ENCODE data around the gene GUK1. TPM values are rescaled to one million over a fixed set of nuclear protein-coding genes. Genes with fewer than 3 reads are reported as not detected.
A peak's percentile ranks its signal among the peaks of the same experiment; 100 is the strongest.

The GUK1 gene
- total and polyA plus RNA-seq, 2 experiments from 2014 or later = 324 to 554 TPM

- DNase-seq = no peak
- 73 to 79% methylated on average over 14 to 18 of the region's 18 CpGs for WGBS, 2 experiments (ENCODE audit: low coverage in 1 of 2, low lambda C conversion rate in 2 of 2, missing lambda C conversion rate in 2 of 2)
- Histone ChIP-seq H3K9me3 (ENCODE audit: low read depth) (no peaks in the 10 kb centered on the region), H3K4me1 (ENCODE audit: insufficient read depth) (peaks cover 27% of the 10 kb centered on the region), H3K36me3 (ENCODE audit: low read depth) (no peaks in the 10 kb centered on the region), H2AFZ (no peak overlapping the region), H3K9ac (0 out of 2 replicates have a peak overlapping the region, but pooled peaks have one; percentile 38), H3K27me3 (replicated peaks; ENCODE audit: insufficient read depth) (no peaks in the 10 kb centered on the region), H3K4me3 (no peak overlapping the region), H3F3A (ENCODE audit: insufficient read depth) (no peaks in the 10 kb centered on the region; the same call in 1 of the 2 replicates), H3K27ac (no peak overlapping the region), H3K4me2 (ENCODE audit: unreplicated experiment) (no peak overlapping the region), H3K79me2 (ENCODE audit: insufficient read depth) (peaks cover 68% of the 10 kb centered on the region), H3K9me2 (ENCODE audit: insufficient read depth) (no peaks in the 10 kb centered on the region), H4K20me1 (ENCODE audit: insufficient read depth) (peaks cover 14% of the 10 kb centered on the region; the same call in 1 of the 2 replicates)
- in situ Hi-C loops (cut with MboI) = no loop called here
- TF ChIP-seq EZH2 (IDR thresholded peaks at IDR 0.05; ENCODE audit: insufficient read depth, poor library complexity, severe bottlenecking) = no peak
- TF ChIP-seq EZH2phosphoT487 (IDR thresholded peaks at IDR 0.05; ENCODE audit: insufficient read depth, low read depth) = no peak
Observed at GRCh38 chr1:228148196-228148861, 8.2 kb downstream of the GUK1 start.

DNA sequence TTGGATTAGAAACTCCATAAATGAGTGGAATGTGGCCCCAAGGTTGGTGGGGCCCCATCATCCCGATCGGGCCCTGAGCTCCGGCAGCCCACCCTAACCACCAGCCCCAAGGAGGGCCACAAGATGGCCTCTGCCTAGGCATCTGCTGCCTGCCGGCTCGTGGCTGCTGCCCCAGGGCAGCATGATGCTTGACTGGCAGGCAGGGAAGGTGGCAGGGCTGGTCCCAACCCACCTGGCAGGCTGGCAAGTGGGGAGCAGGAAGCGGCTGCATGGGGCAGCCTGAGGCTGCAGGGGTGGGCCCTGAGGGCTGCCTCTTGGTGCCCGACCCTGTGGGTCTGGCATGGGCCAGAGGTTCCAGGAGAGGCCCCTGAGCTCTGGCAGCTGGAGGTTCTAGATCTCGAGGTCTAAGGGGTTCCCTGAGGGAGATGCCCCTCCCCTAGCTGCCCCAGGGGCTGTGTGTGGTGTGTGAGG is 8.9 kb downstream of the GUK1 start:
- in situ Hi-C loops (cut with MboI) = no loop called here
- no peaks in the 10 kb centered on the region for H3K27me3 ChIP-seq (replicated peaks; ENCODE audit: insufficient read depth)
- H3K4me1 ChIP-seq (ENCODE audit: insufficient read depth) = peaks cover 23% of the 10 kb centered on the region
- H3K36me3 ChIP-seq (ENCODE audit: low read depth) = no peaks in the 10 kb centered on the region
- peaks cover 62% of the 10 kb centered on the region for H3K79me2 ChIP-seq (ENCODE audit: insufficient read depth)
- DNase-seq = no peak
- peak overlapping the region; percentile 38 for H3K9ac ChIP-seq
- no peak overlapping the region for H3K4me3 ChIP-seq
- no peaks in the 10 kb centered on the region for H3K9me2 ChIP-seq (ENCODE audit: insufficient read depth)
- peak overlapping the region; percentile 23 for H3K4me2 ChIP-seq (ENCODE audit: unreplicated experiment)
- H3K27ac ChIP-seq = no peak overlapping the region
- H4K20me1 ChIP-seq (ENCODE audit: insufficient read depth) = peaks cover 8% of the 10 kb centered on the region; the same call in 1 of the 2 replicates
- H3K9me3 ChIP-seq (ENCODE audit: low read depth) = no peaks in the 10 kb centered on the region
- no peak for TF ChIP-seq EZH2 (IDR thresholded peaks at IDR 0.05; ENCODE audit: insufficient read depth, poor library complexity, severe bottlenecking)
- TF ChIP-seq EZH2phosphoT487 (IDR thresholded peaks at IDR 0.05; ENCODE audit: insufficient read depth, low read depth) = no peak
- WGBS, 2 experiments (ENCODE audit: low coverage in 1 of 2, low lambda C conversion rate in 2 of 2, missing lambda C conversion rate in 2 of 2) = 74 to 82% methylated on average over 8 of the region's 8 CpGs
- H3F3A ChIP-seq (ENCODE audit: insufficient read depth) = no peaks in the 10 kb centered on the region; the same call in 1 of the 2 replicates
- H2AFZ ChIP-seq = no peak overlapping the region

DNA sequence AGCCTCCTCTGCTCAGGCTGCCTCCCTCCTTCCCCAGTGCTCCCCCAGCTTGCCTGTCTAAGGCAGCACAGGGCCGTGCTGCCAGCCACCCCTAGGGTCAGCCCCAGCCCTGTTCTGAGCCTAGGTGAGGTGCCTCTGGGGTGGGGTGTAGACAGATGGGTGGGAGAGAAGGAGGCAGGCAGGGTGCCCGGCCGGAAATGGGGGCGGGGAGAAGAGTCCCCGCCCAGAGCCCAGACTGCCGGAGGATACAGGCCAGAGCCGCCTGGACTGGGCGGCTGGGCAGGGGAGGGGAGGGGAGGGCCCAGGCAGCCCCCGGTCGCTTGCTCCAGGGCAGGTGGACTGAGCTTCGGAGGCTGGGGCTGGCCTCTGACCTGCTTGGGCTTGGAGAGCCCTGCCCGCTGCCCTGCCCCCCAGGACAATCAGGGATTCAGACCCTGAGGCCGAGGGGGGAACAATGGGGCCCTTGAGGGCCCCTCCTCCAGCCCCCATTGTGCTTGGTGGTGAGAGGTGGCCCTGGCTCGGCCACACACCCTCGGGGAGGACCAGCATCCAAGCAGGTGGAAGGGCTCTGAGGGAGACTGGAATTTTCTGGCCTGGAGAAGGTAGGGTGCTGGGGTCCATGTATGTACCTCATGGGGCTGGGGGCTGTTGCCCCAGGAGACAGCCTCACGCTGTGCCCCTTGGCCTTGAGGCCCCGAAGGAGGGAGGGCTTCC is 9.5 kb downstream of the GUK1 start, which contains the start of gene GJC2:
Gene GJC2, plus strand, starts transcription at position 525 of the 714 bp plus-strand sequence. CDS start 7,829 bp downstream, outside the sequence.
- Histone ChIP-seq H3K4me1 (ENCODE audit: insufficient read depth) (peaks cover 23% of the 10 kb centered on the region), H3K36me3 (ENCODE audit: low read depth) (no peaks in the 10 kb centered on the region), H3K4me3 (no peak within 1 kb of the TSS), H2AFZ (no peak within 1 kb of the TSS), H3K9me2 (ENCODE audit: insufficient read depth) (no peaks in the 10 kb centered on the region), H3K4me2 (ENCODE audit: unreplicated experiment) (peak within 1 kb of the TSS; percentile 23), H3K27me3 (replicated peaks; ENCODE audit: insufficient read depth) (no peaks in the 10 kb centered on the region), H3K27ac (peak within 1 kb of the TSS; percentile 46), H3F3A (ENCODE audit: insufficient read depth) (no peaks in the 10 kb centered on the region; the same call in 1 of the 2 replicates), H4K20me1 (ENCODE audit: insufficient read depth) (peaks cover 5% of the 10 kb centered on the region; the same call in 1 of the 2 replicates), H3K9me3 (ENCODE audit: low read depth) (no peaks in the 10 kb centered on the region), H3K9ac (peak within 1 kb of the TSS; percentile 38), H3K79me2 (ENCODE audit: insufficient read depth) (peaks cover 56% of the 10 kb centered on the region)
- no peak for TF ChIP-seq EZH2 (IDR thresholded peaks at IDR 0.05; ENCODE audit: insufficient read depth, poor library complexity, severe bottlenecking)
- in situ Hi-C loops (cut with MboI) = no loop called here
- DNase-seq = peak; percentile 36
- 42 to 66% methylated on average over 10 to 17 of the region's 17 CpGs for WGBS, 2 experiments (ENCODE audit: low coverage in 1 of 2, low lambda C conversion rate in 2 of 2, missing lambda C conversion rate in 2 of 2)

DNA sequence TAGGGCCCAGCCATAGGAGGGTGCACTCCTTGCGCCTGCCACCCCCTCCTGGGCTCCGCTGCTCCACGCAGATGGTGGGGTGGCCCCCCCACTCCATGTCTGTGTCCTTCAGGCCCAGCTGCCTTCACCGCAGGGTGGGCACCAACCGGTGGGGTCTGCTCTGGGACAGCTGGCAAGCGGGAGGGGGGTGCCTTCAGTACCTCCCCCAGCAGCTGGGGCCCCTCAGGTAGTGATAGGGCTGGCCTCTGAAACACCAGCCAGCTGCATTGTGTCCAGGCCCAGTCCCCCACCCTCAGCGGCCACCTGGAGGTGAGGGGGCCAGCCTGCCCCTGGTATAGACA is 10.0 kb downstream of the GUK1 start:
- H3K4me3 ChIP-seq = no peak overlapping the region
- no peaks in the 10 kb centered on the region; the same call in 1 of the 2 replicates for H3F3A ChIP-seq (ENCODE audit: insufficient read depth)
- 0 out of 2 replicates have a peak, but pooled peaks cover 4% of the 10 kb centered on the region for H4K20me1 ChIP-seq (ENCODE audit: insufficient read depth)
- TF ChIP-seq EZH2 (IDR thresholded peaks at IDR 0.05; ENCODE audit: insufficient read depth, poor library complexity, severe bottlenecking) = no peak
- TF ChIP-seq EZH2phosphoT487 (IDR thresholded peaks at IDR 0.05; ENCODE audit: insufficient read depth, low read depth) = no peak
- peaks cover 23% of the 10 kb centered on the region for H3K4me1 ChIP-seq (ENCODE audit: insufficient read depth)
- no peaks in the 10 kb centered on the region for H3K36me3 ChIP-seq (ENCODE audit: low read depth)
- DNase-seq = no peak
- no peaks in the 10 kb centered on the region for H3K27me3 ChIP-seq (replicated peaks; ENCODE audit: insufficient read depth)
- peak overlapping the region; percentile 14 for H3K4me2 ChIP-seq (ENCODE audit: unreplicated experiment)
- H3K27ac ChIP-seq = peak overlapping the region; percentile 46
- 70 to 76% methylated on average over 6 to 7 of the region's 7 CpGs for WGBS, 2 experiments (ENCODE audit: low coverage in 1 of 2, low lambda C conversion rate in 2 of 2, missing lambda C conversion rate in 2 of 2)
- H3K79me2 ChIP-seq (ENCODE audit: insufficient read depth) = peaks cover 51% of the 10 kb centered on the region
- no peak overlapping the region for H2AFZ ChIP-seq
- in situ Hi-C loops (cut with MboI) = no loop called here
- H3K9ac ChIP-seq = peak overlapping the region; percentile 38; the same call in 1 of the 2 replicates
- H3K9me2 ChIP-seq (ENCODE audit: insufficient read depth) = no peaks in the 10 kb centered on the region
- no peaks in the 10 kb centered on the region for H3K9me3 ChIP-seq (ENCODE audit: low read depth)

Measured in GM23248 (cell line).